WTC11 (cell line): ENCODE results near the gene MDGA2. TPM values are rescaled to one million over a fixed set of nuclear protein-coding genes. Genes with fewer than 3 reads are reported as not detected.

Experiments used
- ATAC-seq: fragments of 200-7000 bp; cut with Tn5 transposase; 2 replicates; pipeline ENCODE4 v1.10.0; 2021; ENCODE audit warnings: mild to moderate bottlenecking, moderate library complexity
- CTCF ChIA-PET: fragments of 300-600 bp; sonication (Branson Sonifier 250); formaldehyde crosslinking; loops from one replicate; lab custom pipeline; 2021; ENCODE audit warnings: antibody characterized with exemption; lab: Charles Lee
- POLR2A ChIA-PET: fragments of 350-600 bp; sonication (Branson Sonifier 250); formaldehyde crosslinking; loops from one replicate; lab custom pipeline; 2021; ENCODE audit warnings: antibody characterized with exemption; lab: Charles Lee
- DNase-seq: peaks from one replicate; pipeline ENCODE4 v3.0.0; 2021; ENCODE audit warnings: low spot score
- H3K27ac Mint-ChIP-seq: 2 replicates; pipeline ENCODE4 v1.8.0; 2021; ENCODE audit warnings: mixed read lengths
- H3K27me3 Mint-ChIP-seq: 2 replicates; pipeline ENCODE4 v1.8.0; 2021; ENCODE audit warnings: low read depth, mild to moderate bottlenecking, moderate library complexity, mixed read lengths
- H3K36me3 Mint-ChIP-seq: 2 replicates; pipeline ENCODE4 v1.8.0; 2021; ENCODE audit warnings: mixed read lengths
- H3K4me1 Mint-ChIP-seq: 2 replicates; pipeline ENCODE4 v1.8.0; 2022; ENCODE audit warnings: mixed read lengths
- H3K4me3 Mint-ChIP-seq: 2 replicates; pipeline ENCODE4 v1.8.0; 2021; ENCODE audit warnings: mild to moderate bottlenecking, moderate library complexity, mixed read lengths
- H3K9me3 Mint-ChIP-seq: 2 replicates; pipeline ENCODE4 v1.8.0; 2021; ENCODE audit warnings: mixed read lengths
- AR ChIP-seq: fragments of 250-450 bp; sonication (Bioruptor Pico); IDR thresholded peaks from 2 replicates; pipeline ENCODE4 v1.9.0; 2021; ENCODE audit warnings: mild to moderate bottlenecking
- ATF6 ChIP-seq: sonication (generic); formaldehyde crosslinking; IDR thresholded peaks from 2 replicates; pipeline ENCODE4 v1.8.1; 2023; ENCODE audit warnings: mild to moderate bottlenecking, missing genetic modification reagents
- FOXP1 ChIP-seq: sonication (generic); formaldehyde crosslinking; IDR thresholded peaks from 2 replicates; pipeline ENCODE4 v1.8.0; 2022; ENCODE audit warnings: missing genetic modification reagents, mild to moderate bottlenecking, moderate library complexity, borderline replicate concordance
- GRHL2 ChIP-seq: fragments of 250-450 bp; sonication (Bioruptor Pico); IDR thresholded peaks from 2 replicates; pipeline ENCODE4 v1.8.0; 2022; ENCODE audit warnings: mild to moderate bottlenecking, moderate library complexity; ENCODE audit not compliant: insufficient replicate concordance, severe bottlenecking
- HMGXB4 ChIP-seq: sonication (generic); formaldehyde crosslinking; IDR thresholded peaks from 2 replicates; pipeline ENCODE4 v1.8.1; 2023; ENCODE audit warnings: mild to moderate bottlenecking, moderate library complexity, missing genetic modification reagents
- NFATC4 ChIP-seq: fragments of 250-450 bp; sonication (Bioruptor Pico); IDR thresholded peaks from 2 replicates; pipeline ENCODE4 v1.9.0; 2021; ENCODE audit warnings: mild to moderate bottlenecking
- OVOL2 ChIP-seq: fragments of 250-450 bp; sonication (Bioruptor Pico); IDR thresholded peaks from 2 replicates; pipeline ENCODE4 v1.9.0; 2021; ENCODE audit warnings: mild to moderate bottlenecking, borderline replicate concordance
- PRDM15 ChIP-seq: sonication (generic); formaldehyde crosslinking; IDR thresholded peaks from 2 replicates; pipeline ENCODE4 v1.8.0; 2022; ENCODE audit warnings: missing genetic modification reagents
- PREB ChIP-seq: sonication (generic); formaldehyde crosslinking; IDR thresholded peaks from 2 replicates; pipeline ENCODE4 v1.8.1; 2022; ENCODE audit warnings: mild to moderate bottlenecking, missing genetic modification reagents, moderate library complexity, borderline replicate concordance
- SP1 ChIP-seq: sonication (generic); formaldehyde crosslinking; conservative IDR thresholded peaks from 2 replicates; pipeline ENCODE4 v1.8.1; 2022; ENCODE audit warnings: missing genetic modification reagents
- USF1 ChIP-seq: sonication (generic); formaldehyde crosslinking; IDR thresholded peaks from 2 replicates; pipeline ENCODE4 v1.8.0; 2022; ENCODE audit warnings: mild to moderate bottlenecking, missing genetic modification reagents
- USF2 ChIP-seq: sonication (generic); formaldehyde crosslinking; IDR thresholded peaks from 2 replicates; pipeline ENCODE4 v1.8.1; 2023; ENCODE audit warnings: mild to moderate bottlenecking, missing genetic modification reagents, moderate library complexity
- ZNF138 ChIP-seq: sonication (generic); formaldehyde crosslinking; conservative IDR thresholded peaks from 2 replicates; pipeline ENCODE4 v1.8.1; 2022; ENCODE audit warnings: mild to moderate bottlenecking, moderate library complexity, missing genetic modification reagents
- ZNF396 ChIP-seq: fragments of 250-450 bp; sonication (Bioruptor Pico); IDR thresholded peaks from 2 replicates; pipeline ENCODE4 v1.8.0; 2021; ENCODE audit warnings: mild to moderate bottlenecking, moderate library complexity, borderline replicate concordance
- ZNF423 ChIP-seq: fragments of 250-450 bp; sonication (Bioruptor Pico); IDR thresholded peaks from 2 replicates; pipeline ENCODE4 v2.1.2; 2022; ENCODE audit warnings: mild to moderate bottlenecking, moderate library complexity
- total RNA-seq: library from RNA; stranded (reverse); gene quantifications from 3 replicates; pipeline ENCODE4 v1.2.3, GENCODE V29; 2021

Gene MDGA2
- total RNA-seq, 1 experiment from 2014 or later = 4.9 TPM

GRCh38 chr14:47555333-47555732 lies 120.1 kb downstream of the MDGA2 start (continued):
- TF ChIP-seq HMGXB4 (CRISPR knock-in tag) (no peak), GRHL2 (CRISPR knock-in tag) (no peak), ZNF396 (CRISPR knock-in tag) (no peak), ATF6 (CRISPR knock-in tag) (no peak), NFATC4 (no peak), USF1 (CRISPR knock-in tag) (no peak)

GRCh38 chr14:47549886-47550285 lies 125.5 kb downstream of the MDGA2 start:
- ATAC-seq (no peak), DNase-seq (no peak)
- no peak for TF ChIP-seq ZNF138 (CRISPR knock-in tag)
- TF ChIP-seq PREB (CRISPR knock-in tag) = no peak
- no peak for TF ChIP-seq FOXP1 (CRISPR knock-in tag)
- TF ChIP-seq OVOL2 (CRISPR knock-in tag) = no peak
- no peak for TF ChIP-seq AR
- Mint-ChIP-seq H3K4me1 (peaks cover 7% of the 10 kb centered on the region), H3K27me3 (peaks cover 5% of the 10 kb centered on the region; the same call in 1 of the 2 replicates), H3K9me3 (peaks cover 8% of the 10 kb centered on the region), H3K27ac (no peak overlapping the region), H3K4me3 (no peak overlapping the region), H3K36me3 (peaks cover 6% of the 10 kb centered on the region; the same call in 1 of the 2 replicates)
- ChIA-PET CTCF (no interaction called here), POLR2A (no interaction called here)

GRCh38 chr14:47543459-47543858 lies 131.9 kb downstream of the MDGA2 start:
- Mint-ChIP-seq H3K4me1 (peaks cover 7% of the 10 kb centered on the region), H3K4me3 (no peak overlapping the region), H3K36me3 (no peaks in the 10 kb centered on the region; the same call in none of the 2 replicates), H3K27me3 (no peaks in the 10 kb centered on the region; the same call in 1 of the 2 replicates), H3K27ac (no peak overlapping the region), H3K9me3 (peaks cover 10% of the 10 kb centered on the region)
- ChIA-PET CTCF (no interaction called here), POLR2A (no interaction called here)
- no peak for ATAC-seq
- DNase-seq = no peak
- no peak for TF ChIP-seq USF2 (CRISPR knock-in tag)
- no peak for TF ChIP-seq SP1
- TF ChIP-seq ZNF423 (CRISPR knock-in tag) = no peak
- TF ChIP-seq PRDM15 = no peak
